Fibroblast of upper back skin (primary cell): ENCODE measurements around the gene LOXHD1.

Source experiments
- DNase-seq: peaks from one replicate; pipeline ENCODE4 v3.0.0-alpha.2; 2013

Gene LOXHD1

DNA sequence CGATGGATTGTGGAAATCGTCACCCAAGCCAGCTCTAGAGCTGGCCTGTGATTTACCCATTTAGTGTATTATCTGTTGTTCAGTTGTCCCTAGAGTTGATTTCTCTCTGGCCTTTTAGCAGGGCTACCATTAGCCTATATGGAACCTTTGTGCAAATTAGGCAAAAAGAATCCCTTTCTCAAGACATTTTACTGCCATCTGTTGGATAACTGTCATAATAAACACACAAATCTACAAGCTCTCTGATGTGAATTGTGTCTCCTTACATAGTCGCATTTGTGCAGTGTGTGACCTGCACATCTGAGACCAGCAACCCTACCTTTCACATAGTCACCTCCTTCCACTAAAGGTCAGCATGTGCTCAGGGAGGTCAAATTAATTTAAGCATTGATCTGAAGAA is 34.0 kb downstream of the LOXHD1 start:
- DNase-seq: peak; percentile 24

DNA sequence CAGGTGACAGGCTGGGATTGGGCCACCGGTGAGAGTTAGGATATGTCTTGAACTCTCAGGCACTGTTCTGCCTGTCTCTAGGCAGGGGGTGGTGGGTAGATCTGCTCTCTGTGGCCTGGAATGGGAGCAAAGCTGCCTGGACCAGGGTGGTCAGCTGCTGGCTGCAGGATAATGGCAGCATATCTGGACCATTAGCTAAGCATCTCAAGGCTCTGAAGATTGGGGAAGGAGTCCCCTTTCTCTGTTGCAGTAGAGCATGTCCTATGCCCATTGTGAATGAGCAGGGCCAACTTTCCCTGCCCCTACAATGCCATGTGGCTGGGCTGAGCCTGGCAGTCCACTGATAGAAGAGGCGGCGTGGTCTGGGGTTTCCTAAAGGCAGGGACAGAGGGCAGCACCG is 34.6 kb downstream of the LOXHD1 start:
- DNase-seq: no peak

DNA sequence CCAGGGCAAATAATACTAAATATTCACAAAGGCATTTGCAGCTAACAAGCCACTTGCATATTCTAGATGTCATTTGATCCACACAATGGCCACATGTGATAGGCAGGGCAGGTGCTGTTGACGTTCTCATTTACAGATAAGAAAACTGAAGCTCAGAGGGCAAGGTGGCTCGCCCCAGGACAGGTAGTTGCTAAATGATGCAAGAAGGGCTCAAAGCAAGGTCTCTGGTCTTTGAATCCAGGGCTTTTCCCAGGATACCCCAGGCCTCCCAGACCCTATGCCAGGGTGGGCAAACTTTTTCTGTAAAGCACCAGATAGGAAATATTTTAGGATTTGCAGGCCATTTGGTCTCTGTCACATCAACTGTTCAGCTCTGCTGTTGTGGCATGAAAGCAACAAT is 35.1 kb downstream of the LOXHD1 start:
- DNase-seq: no peak

DNA sequence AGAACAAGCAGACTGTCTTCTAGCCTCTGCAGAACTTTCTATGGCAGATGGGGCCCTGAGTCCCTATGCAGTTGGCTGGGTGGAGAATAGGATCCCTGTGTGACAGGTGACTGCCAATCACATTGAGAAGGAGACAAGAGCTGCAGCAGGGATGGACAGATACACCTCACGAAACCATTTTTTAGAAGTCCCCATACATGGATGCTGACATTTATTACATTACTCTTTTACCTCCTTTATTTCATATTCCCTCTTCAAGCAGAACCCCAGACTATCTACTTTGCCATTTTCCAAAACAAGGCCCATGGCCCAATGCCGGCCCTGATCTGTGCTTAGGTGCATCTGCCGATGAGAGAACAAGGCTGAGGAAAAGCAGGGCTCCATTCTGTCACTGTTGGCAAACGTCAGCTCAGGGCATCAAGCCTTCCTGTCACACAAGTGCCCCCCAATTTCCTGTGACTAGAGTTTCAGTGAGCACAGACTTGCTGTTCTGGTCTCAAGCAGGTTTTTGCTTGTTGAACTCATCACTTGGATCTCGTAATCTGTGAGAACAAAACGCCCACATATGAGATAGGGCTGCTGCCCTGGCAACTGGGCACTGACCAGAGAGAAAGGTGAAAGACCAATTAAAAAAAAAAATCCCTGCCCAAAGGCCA is 35.8 kb downstream of the LOXHD1 start:
- DNase-seq: no peak

DNA sequence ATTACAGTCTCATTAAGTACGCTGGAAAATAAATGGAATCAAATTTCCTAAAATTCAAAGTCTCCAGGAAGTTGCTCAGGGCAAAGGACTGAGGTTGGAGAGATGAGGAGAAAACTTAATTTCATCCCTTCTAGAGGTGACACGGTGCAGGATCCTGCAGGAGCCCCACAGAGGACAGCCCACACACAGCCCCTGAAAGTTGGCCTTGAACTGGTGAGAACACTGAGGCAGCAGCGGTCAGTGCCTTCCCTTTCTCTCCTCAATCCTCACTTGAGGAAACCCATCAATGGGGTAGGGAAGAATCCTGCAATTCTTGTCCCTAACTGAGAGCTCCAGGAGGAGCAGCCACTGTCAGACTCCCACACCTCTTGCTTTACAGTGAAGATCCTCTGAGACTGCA is 37.5 kb downstream of the LOXHD1 start:
- DNase-seq: no peak

DNA sequence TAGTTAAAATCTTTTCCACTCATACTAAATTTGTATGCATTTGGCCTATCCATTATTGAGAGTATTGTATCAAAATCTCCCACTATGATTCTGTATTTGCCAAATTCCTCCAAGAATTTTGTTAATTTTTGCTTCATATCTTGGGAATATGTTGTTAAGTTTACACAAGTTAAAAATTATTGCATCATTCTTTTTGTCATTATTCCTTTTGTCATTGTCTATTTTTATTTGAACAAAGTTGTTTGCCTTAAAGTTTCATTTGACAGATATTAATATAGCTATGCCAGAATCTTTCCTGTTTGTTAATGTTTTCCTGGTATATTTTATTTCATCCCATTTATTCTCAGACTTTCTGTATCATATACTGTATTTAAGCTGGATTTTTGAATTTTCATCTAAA is 41.3 kb downstream of the LOXHD1 start:
- no peak for DNase-seq

DNA sequence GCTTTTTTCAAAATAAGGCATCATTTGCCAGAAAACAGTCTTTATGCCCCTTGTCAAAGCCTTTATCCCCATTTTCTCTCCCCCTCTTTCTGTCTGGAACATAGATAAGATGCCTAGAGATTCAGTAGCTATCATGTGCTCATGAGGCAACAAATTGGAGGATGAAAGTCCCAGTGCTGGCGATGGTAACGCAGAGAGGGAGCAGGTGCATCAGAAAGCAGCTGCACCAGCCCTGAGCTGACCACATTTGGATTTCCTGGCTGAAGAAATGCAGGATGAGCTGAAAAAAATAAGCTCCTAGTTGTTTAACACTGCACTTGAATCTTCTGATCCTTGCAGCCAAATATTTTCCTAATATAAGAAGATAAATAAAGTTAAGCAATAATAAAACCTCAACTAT is 48.0 kb downstream of the LOXHD1 start:
- DNase-seq: no peak

DNA sequence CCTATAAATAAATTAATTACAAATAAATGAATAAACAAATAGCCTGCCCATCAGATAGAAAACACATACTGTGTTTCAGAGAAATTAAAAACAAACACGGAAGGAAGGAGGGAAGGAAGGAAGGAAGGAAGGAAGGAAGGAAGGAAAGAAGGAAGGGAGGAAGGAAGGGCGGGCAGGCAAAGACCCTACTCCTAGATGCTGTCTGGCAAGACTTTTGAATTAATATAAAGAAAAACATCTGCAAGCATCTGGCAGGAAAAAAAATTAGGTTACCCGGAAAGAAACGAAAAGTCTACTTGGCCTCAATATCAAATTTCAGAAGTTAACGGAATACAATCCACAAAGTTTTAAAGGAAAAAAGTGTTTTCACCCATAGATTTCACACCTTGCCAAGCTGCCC is 49.1 kb downstream of the LOXHD1 start:
- no peak for DNase-seq

DNA sequence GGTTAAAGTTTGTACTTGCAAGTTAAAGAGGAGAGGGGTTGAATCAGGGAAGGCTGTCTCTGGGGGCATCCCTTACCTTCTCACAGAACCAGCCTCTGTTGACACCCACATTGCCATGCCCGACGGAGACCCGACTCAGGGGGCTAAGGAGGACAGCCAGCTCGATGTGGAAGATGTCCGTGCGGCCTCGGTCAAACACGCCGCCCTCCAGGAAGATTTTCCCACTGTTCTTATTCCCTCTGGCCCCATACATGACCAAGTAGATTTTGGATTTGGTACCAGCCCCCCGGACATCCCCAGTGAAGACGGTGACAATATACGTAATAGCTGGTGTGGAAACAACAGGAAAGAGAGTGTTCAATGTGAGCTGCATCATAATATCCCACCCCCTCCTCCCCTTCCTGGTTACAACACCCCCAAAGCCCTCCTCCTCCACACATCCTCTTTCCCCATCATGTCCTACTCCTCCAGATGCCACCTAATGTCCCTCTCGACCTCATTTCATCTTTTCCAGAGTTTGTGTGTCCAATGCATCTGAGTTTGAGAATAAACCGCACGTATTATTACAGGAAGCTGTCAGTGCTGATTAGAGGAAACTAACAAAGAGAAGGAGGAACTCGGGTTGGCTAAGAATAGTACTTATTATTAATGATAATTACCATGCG is 55.7 kb downstream of the LOXHD1 start:
- no peak for DNase-seq

DNA sequence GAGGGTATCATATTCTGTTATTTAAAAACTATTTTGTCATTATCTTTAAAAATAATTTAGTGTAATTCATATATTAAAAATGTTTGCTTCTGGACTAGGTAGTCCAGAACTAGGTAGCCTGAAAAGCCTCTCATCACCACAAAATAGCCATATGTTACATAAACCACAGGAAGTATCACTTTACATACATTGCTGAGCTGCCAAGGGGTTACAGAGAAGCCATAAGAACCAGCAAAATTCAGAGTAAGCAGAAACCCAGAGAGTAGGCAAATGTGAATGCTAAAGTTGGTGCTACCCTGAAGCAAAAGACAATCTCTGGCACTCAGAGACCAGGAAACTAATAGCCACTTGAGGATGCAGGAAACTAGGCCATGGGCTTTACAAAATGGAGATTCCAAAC is 60.9 kb downstream of the LOXHD1 start:
- peak; percentile 8 for DNase-seq

DNA sequence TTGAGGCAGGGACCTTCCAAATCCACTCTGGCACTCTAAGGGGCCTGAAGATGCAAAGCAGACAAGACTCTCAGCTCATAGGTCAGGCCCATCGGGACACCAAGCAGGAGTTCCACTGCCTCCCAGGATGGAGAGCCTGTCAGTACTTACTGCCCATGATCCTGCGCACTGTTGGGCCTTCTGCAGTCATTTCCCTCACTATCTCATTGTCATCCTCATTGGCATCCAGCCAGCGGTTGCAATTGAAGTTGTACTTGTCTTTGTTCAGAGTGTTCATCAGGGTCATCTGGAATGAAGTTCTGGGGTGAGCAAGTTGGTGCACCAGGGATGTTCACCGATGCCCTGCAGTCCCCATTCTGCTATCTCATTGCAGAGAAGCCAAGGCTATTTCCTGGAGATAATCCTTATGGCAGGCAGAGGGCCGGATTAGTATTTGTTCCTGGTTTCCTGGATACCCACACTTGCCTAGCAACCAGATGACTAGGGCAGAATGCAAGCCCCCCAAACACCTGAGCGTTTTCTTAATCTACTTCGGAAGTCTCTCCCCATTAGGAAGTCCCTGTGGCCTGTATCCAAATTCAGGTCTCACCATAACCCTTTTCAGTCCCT is 65.1 kb downstream of the LOXHD1 start:
- DNase-seq: no peak

DNA sequence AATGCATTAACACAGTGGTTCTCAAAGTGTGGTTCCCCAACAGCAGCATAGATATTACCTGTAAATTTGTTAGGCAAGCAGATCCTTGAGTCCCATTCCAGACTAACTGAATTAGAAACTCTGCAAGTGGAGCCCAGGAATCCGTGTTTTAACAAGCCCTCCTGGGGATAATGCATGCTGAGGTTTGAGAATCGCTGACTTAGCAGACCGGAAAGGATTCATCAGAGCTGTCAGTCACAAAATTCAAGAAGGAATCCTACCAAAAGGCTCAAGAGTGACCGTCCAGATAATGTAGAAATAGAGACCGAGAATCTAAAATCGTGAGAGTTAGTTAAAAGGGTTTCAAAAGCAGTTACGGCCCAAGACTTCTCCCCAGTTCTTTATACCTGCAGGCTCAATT is 66.9 kb downstream of the LOXHD1 start:
- no peak for DNase-seq

DNA sequence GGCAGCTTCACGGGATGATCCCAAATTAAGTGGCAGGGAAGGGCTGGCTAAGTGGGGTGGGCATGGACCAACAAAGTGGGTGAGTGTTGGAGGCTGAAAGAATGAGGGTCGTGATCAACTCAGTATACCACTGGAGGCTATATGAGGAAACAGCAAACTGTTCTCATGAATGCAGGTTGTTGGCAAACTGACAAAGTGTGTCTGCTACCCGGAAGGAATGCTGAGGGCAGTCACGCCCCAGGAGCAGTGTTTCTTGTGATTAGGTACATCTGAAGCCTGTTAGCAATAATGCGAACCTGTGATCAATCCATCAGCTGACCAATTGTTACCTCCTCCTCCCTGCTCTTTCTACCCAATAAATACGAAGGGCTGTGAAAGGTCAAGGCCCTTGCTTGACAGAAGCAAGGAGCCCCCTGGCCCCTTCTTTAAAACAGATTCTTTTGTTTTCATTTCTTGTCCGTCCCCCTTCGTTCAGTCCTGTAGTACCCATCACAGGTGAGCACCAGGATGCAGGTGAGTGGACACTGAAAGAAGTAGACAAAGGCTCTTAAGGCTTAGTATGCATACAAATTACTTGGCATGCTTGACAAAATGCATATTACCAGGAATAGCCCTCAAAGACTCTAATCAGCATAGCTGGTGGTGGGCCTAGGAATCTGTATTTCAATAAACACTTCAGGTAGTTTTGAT is 67.9 kb downstream of the LOXHD1 start:
- DNase-seq: no peak

DNA sequence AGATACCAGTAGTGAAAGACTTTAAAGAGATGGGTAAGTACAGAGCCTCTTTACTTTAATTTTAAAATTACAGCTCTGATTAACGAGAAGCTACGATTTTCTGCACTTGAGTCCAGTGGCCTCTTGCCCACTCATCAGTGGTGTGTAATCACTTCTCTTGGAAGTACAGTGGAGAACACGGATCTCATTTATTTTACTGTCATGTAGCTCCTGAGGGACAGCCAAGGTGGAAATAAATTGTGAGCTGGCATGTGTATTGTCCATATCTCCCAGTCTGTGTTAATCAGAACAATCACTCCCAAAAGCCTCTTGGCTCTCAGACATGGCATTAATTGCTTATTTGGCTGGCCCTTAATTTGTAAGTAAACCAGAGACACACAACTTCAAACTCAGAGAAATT is 69.4 kb downstream of the LOXHD1 start:
- no peak for DNase-seq

DNA sequence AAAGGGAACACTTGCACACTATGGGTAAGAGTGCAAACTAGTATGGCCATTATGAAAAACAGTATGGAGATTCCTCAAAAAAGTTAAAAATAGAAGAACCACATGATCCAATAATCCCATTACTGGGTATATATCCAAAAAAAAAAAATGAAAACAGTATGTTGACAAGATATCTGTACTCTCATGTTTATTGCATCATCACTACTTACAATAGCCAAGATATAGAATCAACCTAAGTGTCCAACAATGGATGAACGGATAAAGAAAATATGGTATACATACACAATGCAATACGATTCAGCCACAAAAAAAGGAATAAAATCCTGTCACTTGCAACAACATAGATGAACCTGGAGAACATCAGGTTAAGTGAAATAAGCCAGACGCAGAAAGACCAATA is 73.3 kb downstream of the LOXHD1 start:
- no peak for DNase-seq

DNA sequence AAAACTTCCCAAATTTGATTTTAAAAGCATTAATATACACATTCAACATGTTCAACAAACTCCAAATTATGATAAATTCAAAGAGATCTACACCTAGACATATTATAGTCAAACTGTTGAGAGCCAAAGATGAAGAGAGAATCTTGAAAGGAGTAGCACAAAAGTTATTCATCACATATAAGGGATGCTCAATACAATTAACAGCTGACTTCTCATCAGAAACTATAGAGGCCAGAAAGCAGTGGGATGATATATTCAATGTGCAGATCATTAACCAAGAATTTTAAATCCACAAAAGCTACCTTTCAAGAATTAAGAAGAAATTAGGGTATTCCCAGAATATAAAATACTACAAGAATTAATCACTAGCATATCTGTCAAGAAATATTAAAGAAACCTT is 75.4 kb downstream of the LOXHD1 start:
- DNase-seq: no peak

DNA sequence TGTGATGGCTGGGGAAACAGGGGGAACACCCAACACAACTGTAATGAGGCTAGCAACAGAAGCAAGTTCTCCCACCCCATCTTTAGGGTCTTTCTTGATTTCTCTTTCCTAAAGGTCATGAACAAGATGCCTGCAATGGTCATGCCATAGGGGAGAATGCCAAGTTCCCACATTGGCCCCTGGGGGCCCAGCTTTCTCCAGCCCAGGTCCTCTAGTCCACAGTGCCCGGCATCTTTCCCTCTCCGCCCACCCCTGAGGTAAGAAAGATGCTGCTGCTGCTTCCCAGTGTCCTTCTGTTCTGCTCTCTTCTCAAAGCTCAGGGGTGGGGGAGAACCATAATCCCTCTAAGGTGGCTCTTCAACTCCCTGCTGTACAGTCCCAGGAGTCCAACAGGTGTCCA is 78.0 kb downstream of the LOXHD1 start:
- no peak for DNase-seq

DNA sequence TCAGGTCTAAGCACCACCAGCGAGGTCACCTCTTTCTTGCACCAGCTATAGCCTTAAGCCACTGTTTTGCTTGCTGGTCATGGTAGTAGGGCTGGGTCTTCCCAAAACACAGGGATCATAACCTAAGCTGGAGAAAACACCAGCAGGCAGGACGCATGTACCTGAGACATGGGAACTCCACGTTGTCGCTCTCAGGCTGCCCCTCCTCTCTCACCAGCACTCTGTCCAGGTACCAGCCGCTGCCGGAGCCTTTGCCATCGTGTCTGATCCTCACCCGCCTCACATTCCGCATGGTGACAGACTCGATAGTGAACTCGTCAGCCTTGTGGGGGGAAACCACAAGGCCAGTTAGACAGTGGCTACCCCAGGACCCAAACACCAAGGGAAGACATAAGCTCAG is 79.5 kb downstream of the LOXHD1 start:
- no peak for DNase-seq

DNA sequence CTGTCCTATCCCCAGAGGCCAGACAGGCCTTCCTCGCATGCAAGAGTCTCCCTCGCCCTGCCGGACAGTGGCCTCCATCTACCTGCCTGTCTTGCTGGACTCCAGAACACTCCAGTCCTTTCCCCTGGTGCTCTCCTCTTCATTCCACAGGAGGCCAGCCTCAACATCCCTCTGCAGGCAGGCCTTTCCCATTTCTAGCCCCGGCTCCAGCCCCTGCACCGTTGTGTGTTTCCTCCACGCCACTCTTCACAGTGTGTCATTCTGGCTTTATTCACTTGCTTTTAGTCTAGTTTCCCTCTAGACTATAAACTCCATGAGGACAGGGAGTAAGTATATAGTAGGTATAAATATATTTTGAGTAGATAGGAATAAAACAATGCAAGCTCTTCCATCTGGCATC is 81.2 kb downstream of the LOXHD1 start:
- no peak for DNase-seq

DNA sequence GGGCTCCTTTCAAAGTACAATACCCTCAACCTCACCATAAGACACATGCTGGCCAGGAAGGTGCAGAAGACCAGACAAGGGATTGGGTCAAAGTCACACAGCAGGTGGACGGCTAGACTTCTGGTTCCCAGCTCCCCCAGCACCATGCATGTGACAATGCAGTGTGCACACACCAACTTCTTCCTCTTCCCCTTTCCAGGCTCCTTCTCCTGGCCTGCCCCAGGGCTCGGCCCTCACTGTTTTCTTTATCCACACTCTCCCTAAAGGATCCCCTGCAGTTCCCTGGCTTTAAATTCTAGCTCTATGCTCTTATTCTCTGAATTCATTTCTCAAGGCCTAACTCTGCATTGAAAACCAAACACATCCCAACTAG is 82.3 kb downstream of the LOXHD1 start:
- no peak for DNase-seq

DNA sequence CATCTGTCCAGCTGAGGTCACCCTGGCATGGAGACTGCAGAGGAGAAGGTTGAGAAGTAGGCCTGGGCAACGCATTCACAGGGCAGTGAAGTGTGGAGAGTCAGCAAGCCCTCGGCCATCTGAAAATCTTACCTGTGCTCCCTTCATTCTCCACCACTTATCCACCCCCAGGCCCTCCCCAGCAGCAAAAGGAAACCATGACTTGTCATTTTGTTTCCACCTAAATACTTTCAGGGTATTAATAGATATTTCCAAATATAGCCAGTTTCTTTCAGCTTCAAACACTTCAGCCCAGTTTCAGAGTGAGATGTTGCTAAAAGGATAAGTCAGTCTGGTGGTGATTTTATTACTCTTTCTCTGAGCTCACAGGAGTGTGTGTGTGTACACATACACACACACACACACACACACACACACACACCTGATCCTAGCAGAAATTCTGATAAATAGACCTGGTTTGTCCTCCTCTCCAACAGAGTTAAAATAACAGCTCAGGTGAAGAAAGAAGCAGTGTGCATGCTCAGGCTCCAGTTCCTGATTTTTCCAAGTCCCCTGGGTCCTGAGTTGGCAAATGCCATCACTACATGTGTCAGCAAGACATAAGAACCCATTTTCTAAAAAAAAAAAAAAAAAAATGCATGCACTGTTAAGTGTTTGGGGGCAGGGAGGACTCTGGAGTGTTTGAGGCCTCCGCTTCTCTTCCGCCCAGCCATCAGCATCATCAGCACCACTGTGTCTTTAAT is 82.8 kb downstream of the LOXHD1 start:
- DNase-seq: no peak

DNA sequence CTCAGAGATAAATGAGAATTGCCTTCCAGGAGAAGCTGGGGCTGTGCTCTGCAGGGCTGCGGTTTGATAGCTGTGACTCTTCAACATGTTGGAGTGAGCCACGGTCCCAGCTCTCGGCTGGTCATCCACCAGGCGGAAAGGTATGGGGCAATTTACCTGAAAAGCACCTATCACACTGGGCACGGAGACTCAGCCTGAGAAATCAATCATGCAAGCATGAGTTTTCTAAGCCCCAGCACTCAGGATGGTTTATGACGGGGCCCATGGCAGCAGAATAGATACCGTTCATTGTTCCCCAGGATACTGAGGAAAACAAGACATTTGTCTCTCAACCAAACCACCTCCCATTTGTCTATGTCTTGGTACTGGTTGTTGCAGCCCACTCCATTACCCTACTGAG is 83.9 kb downstream of the LOXHD1 start:
- DNase-seq: no peak

DNA sequence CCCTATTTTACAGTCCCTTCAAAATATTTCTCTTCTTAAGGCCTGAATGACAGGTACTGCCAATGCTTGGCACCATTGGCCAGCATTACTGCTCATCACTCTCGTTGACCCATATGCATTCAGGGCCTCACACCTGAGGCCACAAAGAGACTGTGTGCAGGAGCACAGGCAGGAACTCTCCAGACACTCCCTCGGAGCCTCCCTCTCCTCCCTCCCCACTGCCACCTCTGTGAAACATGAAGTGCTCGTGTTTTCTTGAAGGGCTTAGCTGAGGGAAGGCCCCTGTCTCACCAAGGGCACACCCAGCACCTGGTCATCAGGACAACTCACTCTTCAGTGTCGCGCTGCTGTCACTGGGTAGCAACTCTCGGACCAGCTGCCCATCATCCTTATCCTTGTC is 85.3 kb downstream of the LOXHD1 start:
- no peak for DNase-seq

DNA sequence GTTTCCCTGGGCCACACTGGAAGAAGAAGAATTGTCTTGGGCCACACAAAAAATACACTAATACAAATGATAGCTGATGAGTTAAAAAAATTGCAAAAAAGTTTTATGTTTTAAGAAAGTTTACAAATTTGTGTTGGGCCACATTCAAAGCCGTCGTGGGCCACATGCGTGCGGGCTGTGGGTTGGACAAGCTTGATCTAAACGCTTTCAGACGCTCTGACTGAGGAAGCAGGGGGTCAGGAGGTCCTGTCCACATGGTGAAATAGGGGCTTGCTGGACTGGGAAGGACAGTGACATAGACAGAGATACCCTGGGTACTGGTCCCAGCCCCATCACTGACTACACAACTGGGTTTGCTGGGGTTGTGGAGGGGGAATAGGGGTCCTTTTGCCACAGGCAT is 86.4 kb downstream of the LOXHD1 start:
- no peak for DNase-seq
